GM19025 (cell line): ENCODE measurements around the gene CKS2.
A peak's percentile ranks its signal among the peaks of the same experiment; 100 is the strongest.
"Not testable (repeated sequence)": the region's sequence is repeated elsewhere in the genome, so short reads cannot be mapped to it uniquely, and the experiment has no call there.

Experiments
- ATAC-seq: cut with Tn5 transposase; IDR thresholded peaks from one replicate; pipeline ENCODE4 v1.9.1; 2021; ENCODE audit warnings: mild to moderate bottlenecking, low read depth, moderate library complexity; ENCODE audit not compliant: unreplicated experiment

The CKS2 gene

DNA sequence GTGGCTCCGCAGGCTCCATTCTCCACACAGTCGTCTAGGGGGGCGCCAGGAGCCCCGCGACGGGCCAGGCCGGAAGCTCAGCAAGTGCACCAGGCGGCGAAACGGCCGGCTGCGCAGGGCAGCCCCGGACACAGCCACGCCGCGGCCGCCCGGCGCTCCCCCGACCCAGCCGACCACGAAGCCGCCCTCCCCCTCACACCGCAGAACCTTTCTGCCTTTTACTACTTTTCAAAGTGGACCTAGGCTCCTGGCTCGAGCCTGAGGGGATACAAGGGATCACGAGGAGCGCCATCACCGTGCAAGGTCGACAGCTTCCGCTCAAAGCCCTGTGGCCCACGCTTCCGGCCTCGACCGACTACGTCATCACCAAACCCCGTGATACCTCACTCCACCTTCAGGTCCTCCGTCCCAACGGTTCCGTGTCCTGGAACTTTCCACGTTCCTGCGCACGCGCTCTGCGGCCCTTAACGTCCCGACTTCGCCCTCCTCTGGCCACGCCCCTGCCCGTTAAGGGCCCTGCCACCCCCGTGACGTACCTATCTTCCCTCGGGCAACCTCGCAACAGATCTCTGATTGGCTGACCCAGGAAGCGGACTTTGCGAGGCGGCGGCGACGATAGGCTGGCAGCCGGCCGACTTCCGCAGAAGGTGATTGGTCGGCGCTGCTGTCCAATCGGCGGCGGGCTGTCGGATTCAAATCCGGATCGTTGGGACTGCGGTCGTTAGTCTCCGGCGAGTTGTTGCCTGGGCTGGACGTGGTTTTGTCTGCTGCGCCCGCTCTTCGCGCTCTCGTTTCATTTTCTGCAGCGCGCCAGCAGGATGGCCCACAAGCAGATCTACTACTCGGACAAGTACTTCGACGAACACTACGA is at the start of gene CKS2:
Gene CKS2, plus strand, starts transcription at position 721 of the 871 bp plus-strand sequence. Its CDS starts 98 bp downstream, at position 819.
- peak; percentile 90 for ATAC-seq

DNA sequence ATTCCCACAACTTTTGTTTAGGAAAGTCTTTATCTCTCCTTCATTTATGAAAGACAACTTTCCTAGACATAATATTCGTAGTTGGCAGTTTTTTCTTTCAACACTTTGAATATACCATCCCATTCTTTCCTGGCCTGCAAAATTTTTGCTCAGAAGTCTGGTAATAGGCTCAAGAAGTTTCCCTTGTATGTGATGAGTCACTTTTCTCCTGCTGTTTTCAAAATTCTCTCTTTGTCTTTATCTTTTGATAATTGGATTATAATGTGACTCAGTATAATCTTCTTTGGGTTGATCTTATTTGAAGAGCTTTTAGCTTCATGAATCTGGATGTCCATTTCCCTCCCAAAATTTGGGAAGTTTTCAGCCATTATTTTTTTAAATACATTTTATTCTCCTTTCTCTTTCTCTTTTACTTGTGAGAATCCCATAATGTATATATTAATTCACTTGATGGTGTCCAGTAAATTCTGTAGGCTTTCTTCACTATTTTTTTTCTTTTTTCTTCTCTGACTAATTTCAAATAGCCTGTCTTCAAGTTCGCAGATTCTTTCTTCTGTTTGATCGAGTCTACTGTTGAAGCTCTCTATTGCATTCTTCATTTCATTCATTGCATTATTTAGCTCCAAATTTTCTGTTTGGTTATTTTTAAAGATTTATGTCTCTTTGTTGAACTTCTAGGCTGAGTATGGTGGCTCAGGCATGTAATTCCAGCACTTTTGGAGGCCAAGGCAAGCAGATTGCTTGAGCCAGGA is 37.3 kb upstream of the CKS2 start:
- no peak for ATAC-seq

DNA sequence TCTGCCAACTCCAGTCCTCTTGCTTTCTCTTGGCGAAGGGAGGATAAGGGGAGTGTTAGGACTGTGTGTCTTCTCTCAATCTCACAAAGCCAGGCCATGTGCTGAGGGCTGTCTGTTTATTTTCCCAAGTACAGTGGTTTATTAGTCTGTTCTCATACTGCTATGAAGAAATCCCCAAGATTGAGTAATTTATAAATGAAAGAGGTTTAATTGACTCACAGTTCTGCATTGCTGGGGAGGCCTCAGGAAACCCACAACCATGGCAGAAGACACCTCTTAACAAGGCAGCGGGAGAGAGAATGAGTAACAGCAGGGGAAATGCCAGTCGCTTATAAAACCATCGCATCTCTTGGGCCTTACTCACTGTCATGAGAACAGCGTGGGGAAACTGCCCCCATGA is 36.2 kb upstream of the CKS2 start:
- no peak for ATAC-seq

DNA sequence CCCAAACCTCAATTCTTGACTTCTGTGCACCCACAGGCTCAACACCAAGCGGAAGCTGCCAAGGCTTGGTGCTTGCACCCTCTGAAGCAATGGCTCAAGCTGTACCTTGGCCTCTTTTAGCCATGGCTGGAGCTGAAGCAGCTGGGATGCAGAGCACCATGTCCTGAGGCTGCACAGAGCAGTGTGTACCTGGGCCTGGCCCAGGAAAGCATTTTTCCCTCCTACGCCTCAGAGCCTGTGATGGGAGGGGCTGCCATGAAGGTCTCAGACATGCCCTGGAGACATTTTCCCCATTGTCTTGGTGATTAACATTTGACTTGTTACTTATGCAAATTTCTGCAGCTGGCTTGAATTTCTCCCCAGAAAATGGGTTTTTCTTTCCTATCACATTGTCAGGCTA is 35.0 kb upstream of the CKS2 start:
- ATAC-seq, result not testable (repeated sequence)

DNA sequence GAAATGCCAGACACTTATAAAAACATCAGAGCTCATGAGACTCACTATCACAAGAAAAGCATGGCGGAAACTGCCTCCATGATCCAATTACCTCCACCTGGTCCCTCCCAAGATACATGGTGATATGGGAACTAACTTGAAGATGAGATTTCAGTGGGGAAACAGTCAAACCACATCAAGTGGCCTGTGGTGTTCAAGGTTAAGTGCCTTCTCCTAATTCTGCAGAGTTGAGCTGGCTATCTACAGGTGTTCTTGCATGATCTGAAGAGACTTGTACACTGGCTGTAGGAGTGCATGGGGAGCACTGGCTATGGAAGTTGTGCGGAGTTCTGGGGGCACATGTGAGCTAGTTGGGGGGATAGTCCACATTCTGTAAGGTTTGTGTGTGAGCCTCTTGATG is 34.0 kb upstream of the CKS2 start:
- no peak for ATAC-seq

DNA sequence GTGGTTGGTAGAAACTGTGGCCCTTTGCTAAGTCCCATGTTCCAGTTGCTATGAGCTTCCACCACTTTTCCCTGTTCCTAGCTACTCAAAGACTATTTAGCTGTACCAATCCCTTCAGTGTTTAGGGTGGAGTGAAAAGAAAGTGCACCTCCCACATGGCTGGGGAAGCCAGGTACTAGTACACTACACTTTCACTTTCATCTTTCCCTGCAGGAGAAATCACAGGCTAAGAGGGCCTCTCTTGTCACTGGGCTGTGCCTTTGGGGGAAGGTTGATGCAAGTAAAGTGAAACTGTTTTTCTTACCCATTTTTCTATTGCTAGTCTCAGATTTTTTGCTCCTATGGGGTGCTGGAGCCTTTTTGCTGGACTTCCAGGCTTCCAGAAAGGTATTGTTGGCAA is 33.5 kb upstream of the CKS2 start:
- no peak for ATAC-seq

DNA sequence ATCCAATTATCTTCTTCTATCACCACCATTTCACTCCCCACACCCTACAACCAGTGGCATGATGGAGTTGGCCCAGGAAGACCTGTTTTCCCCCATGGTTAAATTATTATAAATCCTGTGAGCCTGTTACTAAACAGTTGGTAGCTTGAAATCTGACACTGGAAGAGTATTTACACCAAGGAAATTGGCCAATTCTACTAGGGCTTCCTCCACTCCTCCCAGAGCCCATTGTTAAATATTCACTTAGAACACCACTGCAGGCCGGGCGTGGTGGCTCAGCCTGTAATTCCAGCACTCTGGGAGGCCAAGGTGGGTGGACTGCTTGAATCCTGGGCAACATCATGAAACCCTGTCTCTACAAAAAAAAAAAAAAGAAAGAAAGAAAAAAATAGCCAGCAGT is 32.4 kb upstream of the CKS2 start:
- ATAC-seq, result no peak

DNA sequence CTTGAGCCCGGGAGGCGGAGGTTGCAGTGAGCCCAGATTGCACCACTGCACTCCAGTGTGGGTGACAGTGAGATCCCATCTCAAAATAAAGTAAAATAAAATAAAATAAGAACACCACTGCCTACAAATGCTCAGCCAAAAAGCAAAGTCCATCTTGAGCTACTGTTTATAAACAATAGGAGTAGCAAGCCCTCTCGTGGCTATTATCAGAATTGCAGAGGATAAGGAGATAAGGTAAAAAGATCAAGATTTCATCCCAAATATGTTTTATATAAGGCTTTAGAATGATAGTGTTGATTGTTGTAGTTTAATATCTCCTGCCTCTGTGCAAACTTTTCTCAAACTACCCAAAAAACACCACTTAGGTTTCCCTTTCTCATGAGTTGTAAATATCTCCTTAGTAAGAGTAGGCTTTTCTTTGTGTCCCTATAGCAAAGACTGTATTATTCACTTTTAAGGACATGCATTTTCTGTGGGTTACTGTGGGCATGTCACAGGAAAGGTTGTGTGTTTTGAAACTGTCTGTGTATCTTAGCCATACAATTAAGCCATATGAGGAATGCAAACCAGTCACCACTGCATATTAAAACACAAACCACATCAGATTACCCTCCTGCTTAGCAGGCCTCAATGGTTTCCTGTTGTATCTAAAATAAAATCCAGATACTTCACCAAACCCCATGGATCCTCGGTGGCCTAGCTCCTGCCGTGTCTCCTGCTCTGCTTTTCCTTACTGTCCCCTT is 31.8 kb upstream of the CKS2 start:
- no peak for ATAC-seq

DNA sequence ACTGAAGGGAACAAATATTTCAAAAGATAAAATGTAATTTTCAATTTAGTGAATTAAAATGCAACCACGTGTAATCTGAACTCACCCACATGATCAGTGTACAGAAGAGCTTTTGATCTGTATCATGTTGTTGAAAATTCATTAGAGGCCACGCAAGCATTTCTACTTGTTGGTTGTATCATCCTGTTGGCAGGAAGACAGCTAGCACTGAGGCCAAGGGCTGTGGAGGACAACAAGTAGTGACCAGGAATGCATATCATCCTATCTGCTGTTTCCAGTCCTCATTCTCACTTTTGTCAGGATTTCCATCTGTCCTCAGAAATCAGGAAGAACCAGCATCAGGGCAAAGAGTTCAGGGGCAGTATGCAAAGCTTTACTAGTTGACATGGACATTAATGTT is 29.9 kb upstream of the CKS2 start:
- ATAC-seq, result no peak

DNA sequence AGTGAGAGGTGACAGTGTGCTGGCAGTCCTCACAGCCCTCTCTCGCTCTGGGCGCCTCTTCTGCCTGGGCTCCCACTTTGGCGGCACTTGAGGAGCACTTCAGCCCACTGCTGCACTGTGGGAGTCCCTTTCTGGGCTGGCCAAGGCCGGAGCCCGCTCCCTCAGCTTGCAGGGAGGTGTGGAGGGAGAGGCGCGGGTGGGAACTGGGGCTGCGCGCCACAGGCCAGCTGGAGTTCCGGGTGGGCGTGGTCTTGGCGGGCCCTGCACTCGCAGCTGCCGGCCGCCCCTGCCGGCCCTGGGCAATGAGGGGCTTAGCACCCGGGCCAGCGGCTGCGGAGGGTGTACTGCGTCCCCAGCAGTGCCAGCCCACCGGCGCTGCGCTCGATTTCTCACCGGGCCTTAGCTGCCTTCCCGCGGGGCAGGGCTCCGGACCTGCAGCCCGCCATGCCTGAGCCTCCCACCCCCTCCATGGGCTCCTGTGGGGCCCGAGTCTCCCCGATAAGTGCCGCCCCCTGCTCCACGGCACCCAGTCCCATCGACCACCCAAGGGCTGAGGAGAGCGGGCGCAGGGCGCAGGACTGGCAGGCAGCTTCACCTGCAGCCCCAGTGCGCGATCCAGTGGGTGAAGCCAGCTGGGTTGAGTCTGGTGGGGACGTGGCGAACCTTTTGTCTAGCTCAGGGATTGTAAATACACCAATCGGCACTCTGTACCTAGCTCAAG is 28.6 kb upstream of the CKS2 start:
- not testable (repeated sequence) for ATAC-seq

DNA sequence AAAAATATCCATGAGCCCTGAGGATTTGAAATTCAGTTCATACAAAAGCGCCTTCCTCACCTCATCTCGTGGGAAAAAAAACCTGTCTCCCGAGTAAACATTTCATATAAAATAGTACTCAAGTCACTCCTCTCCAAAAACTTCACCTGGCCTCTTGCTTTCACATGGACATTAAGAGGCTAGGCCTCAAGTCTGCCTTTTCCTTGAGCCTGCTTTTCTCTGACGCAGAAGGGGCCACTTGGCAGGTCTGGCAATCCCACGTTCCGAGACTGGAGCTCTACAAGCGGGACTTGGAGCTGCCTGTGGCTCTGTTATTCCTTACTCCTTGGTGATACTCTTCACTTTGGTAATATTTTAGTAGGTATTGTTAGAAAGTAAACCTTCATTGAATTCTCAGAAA is 26.9 kb upstream of the CKS2 start:
- ATAC-seq, result no peak

DNA sequence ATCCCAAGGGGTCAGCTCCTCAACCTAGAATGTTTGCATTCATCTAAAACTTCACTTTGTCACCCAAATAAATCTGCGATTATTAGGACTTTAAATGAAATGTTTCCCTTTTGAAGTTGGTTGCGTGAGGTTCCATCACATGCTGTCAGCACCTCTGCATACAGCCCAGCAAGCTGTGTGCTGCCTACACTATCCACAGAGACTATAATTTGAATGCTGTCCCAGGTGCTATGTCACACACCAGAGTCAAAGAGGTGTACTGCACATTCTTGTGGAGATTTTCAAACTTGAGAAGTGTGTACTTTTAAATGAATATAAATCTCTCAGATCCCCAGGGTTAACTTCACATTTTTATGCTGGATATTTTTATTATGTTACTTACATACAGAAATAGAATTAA is 19.3 kb upstream of the CKS2 start:
- ATAC-seq, result no peak

DNA sequence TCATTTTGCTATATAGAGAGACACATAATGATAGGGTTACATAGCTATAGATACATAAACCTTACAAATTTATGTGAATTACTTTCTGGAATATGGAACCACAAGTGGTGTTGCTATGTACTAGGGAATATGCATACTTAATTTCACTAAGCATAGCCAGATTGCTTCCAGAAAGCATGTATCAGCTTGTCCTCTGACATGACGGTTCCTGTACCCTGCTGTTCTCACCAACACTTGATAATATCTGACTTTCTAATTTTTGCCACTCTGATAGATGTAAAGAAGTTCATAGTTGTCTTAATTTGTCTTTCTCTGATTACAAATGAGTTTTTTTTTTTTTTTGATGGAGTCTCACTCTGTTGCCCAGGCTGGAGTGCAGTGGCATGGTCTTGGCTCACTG is 18.0 kb upstream of the CKS2 start:
- ATAC-seq, result no peak

DNA sequence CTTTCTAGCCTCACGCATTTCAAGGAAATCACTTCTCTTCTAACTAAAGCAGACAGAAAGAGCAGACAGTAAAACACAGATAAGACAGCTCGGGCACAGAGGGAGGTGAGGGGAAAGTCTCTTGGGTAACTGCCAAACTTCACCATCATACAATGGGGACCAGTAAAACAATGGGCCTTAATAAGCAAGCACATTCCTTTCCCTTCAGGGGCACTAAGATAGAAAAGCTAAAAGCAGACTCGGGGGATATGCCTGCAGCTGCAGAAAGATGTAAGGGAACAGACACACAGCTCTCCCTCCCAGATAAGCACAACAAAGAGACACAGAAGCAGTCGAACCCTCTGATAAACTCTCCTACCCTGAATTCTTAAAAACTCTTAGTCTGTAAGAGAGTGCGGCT is 15.6 kb upstream of the CKS2 start:
- ATAC-seq, result no peak

DNA sequence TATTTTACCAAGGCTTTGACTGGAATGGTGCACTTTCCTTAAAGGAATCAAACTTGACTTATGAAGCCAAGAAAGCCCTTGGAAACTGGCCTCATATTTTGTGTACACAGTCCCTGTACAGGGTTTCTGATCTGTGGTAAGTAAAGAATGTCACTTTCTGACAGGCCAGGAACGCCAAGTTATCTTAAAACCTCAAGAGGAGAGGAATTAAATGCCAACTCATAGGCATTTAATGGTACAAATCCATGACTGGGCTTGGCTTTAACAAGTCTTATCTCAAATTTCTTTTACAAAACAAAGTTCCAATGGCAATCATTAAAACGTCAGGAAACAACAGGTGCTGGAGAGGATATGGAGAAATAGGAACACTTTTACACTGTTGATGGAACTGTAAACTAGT is 9.0 kb upstream of the CKS2 start:
- ATAC-seq, result not testable (repeated sequence)

DNA sequence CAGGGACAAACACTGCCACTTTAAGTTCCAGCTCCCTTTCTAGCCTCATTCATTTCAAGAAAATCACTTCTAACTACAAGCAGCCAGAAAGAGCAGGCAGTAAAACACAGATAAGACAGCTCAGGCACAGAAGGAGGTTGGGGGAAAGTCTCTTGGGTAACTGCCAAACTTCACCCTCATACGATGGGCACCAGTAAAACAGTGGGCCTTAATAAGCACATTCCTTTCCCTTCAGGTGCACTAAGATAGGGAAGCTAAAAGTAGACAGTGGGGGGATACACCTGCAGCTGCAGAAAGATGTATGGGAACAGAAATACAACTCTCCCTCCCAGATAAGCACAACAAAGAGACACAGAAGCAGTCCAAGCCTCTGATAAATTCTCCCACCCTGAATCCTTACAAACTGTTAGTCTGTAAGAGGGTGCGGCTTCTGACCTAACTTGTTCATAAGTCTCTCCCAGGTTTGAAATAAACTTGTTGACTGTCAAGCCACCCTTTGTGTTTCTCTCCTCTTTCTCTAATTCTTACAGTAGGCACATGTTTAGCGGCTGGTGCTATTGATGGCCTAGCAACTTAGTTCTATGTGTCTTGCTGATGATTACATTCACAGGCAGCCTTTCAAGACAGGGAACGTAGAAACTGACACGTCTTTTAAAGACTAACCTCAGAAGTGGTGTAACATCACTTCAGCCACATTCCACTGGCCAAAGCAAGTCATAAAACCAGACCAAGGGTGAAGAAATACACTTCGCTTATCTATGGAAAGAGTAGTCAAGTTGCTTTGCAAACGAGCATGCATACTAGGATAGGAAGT is 6.8 kb upstream of the CKS2 start:
- no peak for ATAC-seq

DNA sequence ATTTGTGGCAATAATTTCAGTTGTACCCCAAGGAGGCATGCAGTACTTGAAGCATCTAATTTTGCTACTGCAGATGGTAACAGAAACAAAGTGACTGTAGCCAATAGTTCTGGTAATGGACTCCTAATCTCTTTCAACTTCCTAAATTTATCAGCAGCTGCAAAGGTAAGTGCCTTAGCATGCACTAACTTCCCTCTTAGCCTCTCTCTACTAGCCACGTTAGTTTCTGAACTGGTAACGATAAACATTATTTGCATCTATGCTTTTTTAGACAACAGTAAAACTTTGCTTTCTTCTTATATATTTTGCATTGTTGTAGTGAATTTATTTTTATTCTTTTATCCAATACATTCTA is 6.2 kb upstream of the CKS2 start:
- no peak for ATAC-seq

DNA sequence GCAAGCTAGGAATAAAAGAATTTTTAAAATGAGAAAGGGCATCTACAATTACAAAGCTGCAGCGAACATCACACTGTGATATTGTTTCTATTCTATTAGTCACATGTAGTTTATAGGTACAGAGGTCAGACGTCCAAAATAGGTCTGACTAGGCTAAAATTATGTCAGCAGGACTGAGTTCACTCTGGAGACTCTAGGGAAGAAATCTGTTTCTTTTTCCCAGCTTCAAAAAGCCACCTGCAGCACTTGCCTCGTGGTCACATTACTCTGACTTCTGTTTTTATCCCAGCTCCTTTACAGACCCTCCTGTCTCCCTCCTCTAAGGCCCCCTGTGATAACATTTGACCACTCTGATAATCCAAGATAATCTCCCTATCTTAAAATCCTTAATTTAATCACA is 5.1 kb upstream of the CKS2 start:
- ATAC-seq, result no peak

DNA sequence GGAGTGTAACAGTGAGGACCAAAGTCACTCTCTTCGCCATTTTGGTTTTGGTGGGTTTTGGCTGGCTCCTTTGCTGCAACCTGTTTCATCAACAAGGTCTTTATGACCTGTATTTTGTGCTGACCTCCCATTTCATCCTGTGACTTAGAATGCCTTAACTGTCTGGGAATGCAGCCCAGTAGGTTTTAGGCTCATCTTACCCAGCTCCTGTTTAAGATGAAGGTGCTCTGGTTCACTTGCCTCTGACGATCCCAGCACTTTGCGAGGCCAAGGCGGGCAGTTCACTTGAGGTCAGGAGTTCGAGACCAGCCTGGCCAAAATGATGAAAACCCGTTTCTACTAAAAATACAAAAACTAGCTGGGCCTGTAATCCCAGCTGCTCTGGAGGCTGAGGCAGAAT is 1.8 kb upstream of the CKS2 start:
- ATAC-seq, result no peak
